ENCODE data around the gene HTT. TPM values are rescaled to one million over a fixed set of nuclear protein-coding genes. Genes with fewer than 3 reads are reported as not detected.

The HTT gene
- total RNA-seq, 1 experiment from 2014 or later: 37.4 TPM

DNA sequence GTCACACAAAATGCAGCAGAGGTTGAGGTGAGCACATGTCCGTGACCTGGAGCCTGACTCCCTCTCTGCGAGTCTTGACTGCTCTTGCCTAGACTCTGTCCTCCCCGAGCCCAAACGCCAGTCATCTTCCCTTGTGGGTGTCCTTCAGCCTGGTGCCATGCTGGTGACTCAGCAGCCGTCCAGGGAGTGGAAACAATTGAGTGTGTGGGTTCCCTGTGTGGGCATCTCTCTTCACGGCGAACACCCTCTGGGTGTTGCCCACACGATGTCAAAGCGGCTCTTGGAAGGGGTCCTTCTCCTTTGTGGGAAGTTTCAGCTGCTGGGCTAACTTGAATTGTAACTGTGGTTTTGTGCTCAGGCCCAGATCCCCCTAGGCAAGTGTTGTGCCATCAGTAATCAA, 157.0 kb downstream of the HTT start:
- H3K9me3 ChIP-seq (ENCODE audit: control insufficient read depth in 1 of 2, insufficient read depth in 1 of 2, low read depth in 1 of 2, low read length in 2 of 2): no peaks in the 10 kb centered on the region
- CTCF ChIA-PET: no interaction called here

More for the DNA sequence above, 157.0 kb downstream of the HTT start:
- Histone ChIP-seq H3K27me3 (ENCODE audit: insufficient read depth, low read length) (no peaks in the 10 kb centered on the region), H3K9ac (ENCODE audit: low read length) (no peak overlapping the region), H4K20me1 (ENCODE audit: insufficient read depth) (no peaks in the 10 kb centered on the region), H3K4me2 (ENCODE audit: low read length) (no peak overlapping the region), H3K79me2 (ENCODE audit: insufficient read depth, low read length) (no peaks in the 10 kb centered on the region), H3K9me2 (ENCODE audit: insufficient read depth) (no peaks in the 10 kb centered on the region), H3K36me3 (ENCODE audit: control insufficient read depth in 1 of 2, insufficient read depth in 2 of 2, low read length in 2 of 2) (peaks cover 21 to 22% of the 10 kb centered on the region in 2 experiments; a peak in 3 of 4 replicates), H3K27ac (ENCODE audit: low read depth, low read length) (no peak overlapping the region), H3K4me3 (replicated peaks in 1 of 2; ENCODE audit: low read depth in 1 of 2, low read length in 2 of 2) (no peak overlapping the region), H3K4me1 (ENCODE audit: control insufficient read depth in 1 of 2, insufficient read depth in 2 of 2, low read length in 2 of 2) (no peaks in the 10 kb centered on the region), H2AFZ (ENCODE audit: low read depth, low read length, poor library complexity, severe bottlenecking) (no peak overlapping the region)
- ATAC-seq: no peak
- no peak for DNase-seq (ENCODE audit: low read depth, low spot score)
- ChIA-PET RAD21 (ENCODE audit: low non-redundant PET in 1 of 2, low total read pairs in 2 of 2, uncharacterized antibody in 2 of 2, unreplicated experiment in 2 of 2) (no interaction called here), POLR2A (no interaction called here)
- TF ChIP-seq JUND (IDR thresholded peaks at IDR 0.05): no peak
- TF ChIP-seq MAX (IDR thresholded peaks at IDR 0.05): no peak
- TF ChIP-seq EGR1 (IDR thresholded peaks at IDR 0.05; ENCODE audit: low read depth): no peak
- TF ChIP-seq, protein P1, sequence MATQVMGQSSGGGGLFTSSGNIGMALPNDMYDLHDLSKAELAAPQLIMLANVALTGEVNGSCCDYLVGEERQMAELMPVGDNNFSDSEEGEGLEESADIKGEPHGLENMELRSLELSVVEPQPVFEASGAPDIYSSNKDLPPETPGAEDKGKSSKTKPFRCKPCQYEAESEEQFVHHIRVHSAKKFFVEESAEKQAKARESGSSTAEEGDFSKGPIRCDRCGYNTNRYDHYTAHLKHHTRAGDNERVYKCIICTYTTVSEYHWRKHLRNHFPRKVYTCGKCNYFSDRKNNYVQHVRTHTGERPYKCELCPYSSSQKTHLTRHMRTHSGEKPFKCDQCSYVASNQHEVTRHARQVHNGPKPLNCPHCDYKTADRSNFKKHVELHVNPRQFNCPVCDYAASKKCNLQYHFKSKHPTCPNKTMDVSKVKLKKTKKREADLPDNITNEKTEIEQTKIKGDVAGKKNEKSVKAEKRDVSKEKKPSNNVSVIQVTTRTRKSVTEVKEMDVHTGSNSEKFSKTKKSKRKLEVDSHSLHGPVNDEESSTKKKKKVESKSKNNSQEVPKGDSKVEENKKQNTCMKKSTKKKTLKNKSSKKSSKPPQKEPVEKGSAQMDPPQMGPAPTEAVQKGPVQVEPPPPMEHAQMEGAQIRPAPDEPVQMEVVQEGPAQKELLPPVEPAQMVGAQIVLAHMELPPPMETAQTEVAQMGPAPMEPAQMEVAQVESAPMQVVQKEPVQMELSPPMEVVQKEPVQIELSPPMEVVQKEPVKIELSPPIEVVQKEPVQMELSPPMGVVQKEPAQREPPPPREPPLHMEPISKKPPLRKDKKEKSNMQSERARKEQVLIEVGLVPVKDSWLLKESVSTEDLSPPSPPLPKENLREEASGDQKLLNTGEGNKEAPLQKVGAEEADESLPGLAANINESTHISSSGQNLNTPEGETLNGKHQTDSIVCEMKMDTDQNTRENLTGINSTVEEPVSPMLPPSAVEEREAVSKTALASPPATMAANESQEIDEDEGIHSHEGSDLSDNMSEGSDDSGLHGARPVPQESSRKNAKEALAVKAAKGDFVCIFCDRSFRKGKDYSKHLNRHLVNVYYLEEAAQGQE (IDR thresholded peaks at IDR 0.05; ENCODE audit: low read depth): no peak
- TF ChIP-seq POLR2A (IDR thresholded peaks at IDR 0.05; ENCODE audit: borderline replicate concordance, extremely low read depth, insufficient read depth, insufficient read length): no peak
- TF ChIP-seq ELF1 (IDR thresholded peaks at IDR 0.05; ENCODE audit: borderline replicate concordance, low read depth): no peak
- no peak for TF ChIP-seq FOSL1 (IDR thresholded peaks at IDR 0.05; ENCODE audit: low read depth)
- TF ChIP-seq, protein P2, sequence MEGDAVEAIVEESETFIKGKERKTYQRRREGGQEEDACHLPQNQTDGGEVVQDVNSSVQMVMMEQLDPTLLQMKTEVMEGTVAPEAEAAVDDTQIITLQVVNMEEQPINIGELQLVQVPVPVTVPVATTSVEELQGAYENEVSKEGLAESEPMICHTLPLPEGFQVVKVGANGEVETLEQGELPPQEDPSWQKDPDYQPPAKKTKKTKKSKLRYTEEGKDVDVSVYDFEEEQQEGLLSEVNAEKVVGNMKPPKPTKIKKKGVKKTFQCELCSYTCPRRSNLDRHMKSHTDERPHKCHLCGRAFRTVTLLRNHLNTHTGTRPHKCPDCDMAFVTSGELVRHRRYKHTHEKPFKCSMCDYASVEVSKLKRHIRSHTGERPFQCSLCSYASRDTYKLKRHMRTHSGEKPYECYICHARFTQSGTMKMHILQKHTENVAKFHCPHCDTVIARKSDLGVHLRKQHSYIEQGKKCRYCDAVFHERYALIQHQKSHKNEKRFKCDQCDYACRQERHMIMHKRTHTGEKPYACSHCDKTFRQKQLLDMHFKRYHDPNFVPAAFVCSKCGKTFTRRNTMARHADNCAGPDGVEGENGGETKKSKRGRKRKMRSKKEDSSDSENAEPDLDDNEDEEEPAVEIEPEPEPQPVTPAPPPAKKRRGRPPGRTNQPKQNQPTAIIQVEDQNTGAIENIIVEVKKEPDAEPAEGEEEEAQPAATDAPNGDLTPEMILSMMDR (IDR thresholded peaks at IDR 0.05 in 2 of 3, conservative IDR thresholded peaks at IDR 0.05 in 1 of 3; ENCODE audit: borderline replicate concordance in 1 of 3, insufficient read depth in 1 of 3, low read depth in 2 of 3, low read length in 2 of 3): no peak
- TF ChIP-seq RAD21 (IDR thresholded peaks at IDR 0.05; ENCODE audit: low read depth): no peak
- no TSS peak for BruUV-seq (replicated peaks)
- intact Hi-C loops (cut with micrococcal nuclease): no loop called here
